Stomach (tissue), 9 donors: ENCODE results near the gene IL1RL1. TPM values are rescaled to one million over a fixed set of nuclear protein-coding genes. Genes with fewer than 3 reads are reported as not detected.

Experiments used
- DNase-seq, 2 donors: peaks; one replicate each; pipeline versions ENCODE4 v3.0.0 to v3.0.0-alpha.2; 2013 to 2019
- H3K27ac ChIP-seq, 5 donors: fragments of 200-600 bp in 4 of 5; sonication (generic) in 4 of 5; one replicate each; pipeline ENCODE4 v1.5.1; 2013 to 2019; ENCODE audit warnings: mild to moderate bottlenecking in 1 of 5, moderate library complexity in 1 of 5
- H3K27me3 ChIP-seq, 3 donors: fragments of 200-600 bp; sonication (generic); one replicate each; pipeline ENCODE4 v1.5.1; 2017 to 2019; ENCODE audit warnings: mixed run types in 1 of 3
- H3K36me3 ChIP-seq, 4 donors: fragments of 200-600 bp; sonication (generic); 1 replicate in 3 of 4; 2 replicates in 1 of 4; pipeline ENCODE4 v1.5.1; 2016 to 2019
- H3K4me1 ChIP-seq, 4 donors: fragments of 200-600 bp; sonication (generic); one replicate each; pipeline ENCODE4 v1.5.1; 2016 to 2019
- H3K4me3 ChIP-seq, 4 donors: fragments of 200-600 bp; sonication (generic) in 3 of 4; one replicate each; pipeline ENCODE4 v1.5.1; 2016 to 2019; ENCODE audit warnings: mild to moderate bottlenecking in 1 of 4
- H3K9me3 ChIP-seq, 4 donors: fragments of 200-600 bp; sonication (generic); one replicate each; pipeline ENCODE4 v1.5.1; 2016 to 2019
- EP300 ChIP-seq: sonication (generic); formaldehyde crosslinking; IDR thresholded peaks from one replicate; pipeline ENCODE4 v1.6.1; 2017; ENCODE audit warnings: antibody characterized with exemption
- POLR2A ChIP-seq, 4 donors: fragments of 450-650 bp; IDR thresholded peaks; one replicate each; pipeline ENCODE4 v1.6.1; 2016; ENCODE audit warnings: antibody characterized with exemption in 4 of 4, control low read depth in 2 of 4, mild to moderate bottlenecking in 1 of 4, moderate library complexity in 1 of 4
- POLR2AphosphoS5 ChIP-seq, 3 donors: sonication (generic); formaldehyde crosslinking; IDR thresholded peaks; one replicate each; pipeline ENCODE4 v1.6.1; 2016; ENCODE audit warnings: antibody characterized with exemption in 3 of 3
- WGBS, 5 donors: extraction: QIAGEN DNeasy Blood & Tissue Kit in 3 of 5; methylation state at CpG; one replicate each; pipeline versions ENCODE4 v1.1.5 to v1.1.7; 2013 to 2018; 5-methylcytosine and 5-hydroxymethylcytosine counted together
- intact Hi-C: fragments of 100-400 bp; cut with DNase I; formaldehyde crosslinking; loops from one replicate; pipeline ENCODE4 v1.15.1; 2023; ENCODE audit warnings: low total_unique reads
- polyA plus RNA-seq, 3 donors: library from polyadenylated mRNA; stranded (reverse); fragments of 200-250 nt; gene quantifications; one replicate each; pipeline ENCODE4 v1.2.3, GENCODE V29; 2013
- total RNA-seq, 5 donors: library from RNA; depleted of rRNA; stranded (reverse); fragments of >200 nt; gene quantifications; one replicate each; pipeline versions ENCODE4 v1.1.0 to v1.2.3, GENCODE V29; 2014 to 2016
- TF ChIP-seq, protein P1 (sequence below), 7 experiments: fragments of 450-650 bp in 4 of 7; fragments of 200-600 bp in 3 of 7; sonication (generic) in 3 of 7; IDR thresholded peaks; one replicate each; pipeline ENCODE4 v1.5.1; 2016 to 2019; ENCODE audit warnings: antibody characterized with exemption in 7 of 7, control low read depth in 2 of 7, mild to moderate bottlenecking in 1 of 7
- donor health status: healthy with polysubstance abuse.
- donor health status: Bipolar disorder and iron deficiency.
- donor health status: healthy.

IL1RL1 gene
- total and polyA plus RNA-seq, 8 donors = 0.29 to 61.7 (median 25.4) TPM

DNA sequence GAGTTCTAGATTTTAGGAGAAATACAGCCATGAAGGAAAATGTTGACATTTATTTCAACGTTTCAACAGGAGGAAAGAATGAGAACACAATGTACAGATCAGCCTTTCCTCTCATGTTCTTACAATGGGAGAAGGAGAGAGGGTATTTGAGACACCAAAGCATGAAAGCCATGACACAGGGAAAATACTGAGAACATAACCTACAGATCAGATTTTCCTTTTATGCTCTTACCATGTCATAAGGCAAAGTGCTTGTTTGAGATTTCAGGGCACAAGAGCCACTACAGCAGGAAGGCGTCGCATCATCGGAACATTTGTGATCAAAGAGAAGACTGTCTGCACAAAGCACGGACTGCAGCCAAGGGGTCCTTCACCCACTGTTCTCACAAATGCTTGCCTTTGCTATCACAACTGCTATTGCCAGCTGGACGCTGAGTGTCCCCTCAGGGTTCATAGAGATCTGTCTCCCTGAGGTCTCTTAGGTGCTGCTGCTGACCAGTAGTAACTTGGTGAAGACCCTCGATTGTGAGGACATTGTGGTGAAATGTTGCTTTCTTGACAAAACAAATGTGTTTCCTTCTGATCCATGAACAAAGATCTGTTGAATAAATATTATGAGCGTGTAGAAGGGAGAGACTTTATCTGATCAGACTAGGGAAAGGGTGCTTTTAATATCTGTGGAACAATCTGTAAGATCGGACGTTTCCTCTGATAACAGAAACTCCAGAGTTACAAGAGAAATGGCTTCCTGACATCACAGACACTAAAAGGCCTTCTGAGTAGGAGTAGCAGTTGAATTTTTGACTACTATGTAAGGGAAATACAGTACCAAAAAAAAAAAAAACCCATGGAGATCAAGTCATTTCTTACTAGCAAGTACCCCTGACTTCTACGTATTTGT lies 6.4 kb upstream of the IL1RL1 start:
- intact Hi-C loops = no loop called here
- H3K4me1 ChIP-seq = no peaks in the 10 kb centered on the region
- no peaks in the 10 kb centered on the region for H3K9me3 ChIP-seq
- TF ChIP-seq POLR2A (IDR thresholded peaks at IDR 0.05) = no peak
- TF ChIP-seq, protein P1, sequence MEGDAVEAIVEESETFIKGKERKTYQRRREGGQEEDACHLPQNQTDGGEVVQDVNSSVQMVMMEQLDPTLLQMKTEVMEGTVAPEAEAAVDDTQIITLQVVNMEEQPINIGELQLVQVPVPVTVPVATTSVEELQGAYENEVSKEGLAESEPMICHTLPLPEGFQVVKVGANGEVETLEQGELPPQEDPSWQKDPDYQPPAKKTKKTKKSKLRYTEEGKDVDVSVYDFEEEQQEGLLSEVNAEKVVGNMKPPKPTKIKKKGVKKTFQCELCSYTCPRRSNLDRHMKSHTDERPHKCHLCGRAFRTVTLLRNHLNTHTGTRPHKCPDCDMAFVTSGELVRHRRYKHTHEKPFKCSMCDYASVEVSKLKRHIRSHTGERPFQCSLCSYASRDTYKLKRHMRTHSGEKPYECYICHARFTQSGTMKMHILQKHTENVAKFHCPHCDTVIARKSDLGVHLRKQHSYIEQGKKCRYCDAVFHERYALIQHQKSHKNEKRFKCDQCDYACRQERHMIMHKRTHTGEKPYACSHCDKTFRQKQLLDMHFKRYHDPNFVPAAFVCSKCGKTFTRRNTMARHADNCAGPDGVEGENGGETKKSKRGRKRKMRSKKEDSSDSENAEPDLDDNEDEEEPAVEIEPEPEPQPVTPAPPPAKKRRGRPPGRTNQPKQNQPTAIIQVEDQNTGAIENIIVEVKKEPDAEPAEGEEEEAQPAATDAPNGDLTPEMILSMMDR (IDR thresholded peaks at IDR 0.05) = no peak
- no peak for TF ChIP-seq EP300
- TF ChIP-seq POLR2AphosphoS5 (IDR thresholded peaks at IDR 0.05) = no peak
- H3K27me3 ChIP-seq = peaks cover 0 to 11% (median 0%) of the 10 kb centered on the region in 3 donors
- H3K27ac ChIP-seq = no peak overlapping the region
- WGBS, 5 donors = 54 to 64% (median 59%) methylated on average over 11 of the region's 11 CpGs
- no peaks in the 10 kb centered on the region for H3K36me3 ChIP-seq
- DNase-seq = no peak
- H3K4me3 ChIP-seq = no peak overlapping the region

DNA sequence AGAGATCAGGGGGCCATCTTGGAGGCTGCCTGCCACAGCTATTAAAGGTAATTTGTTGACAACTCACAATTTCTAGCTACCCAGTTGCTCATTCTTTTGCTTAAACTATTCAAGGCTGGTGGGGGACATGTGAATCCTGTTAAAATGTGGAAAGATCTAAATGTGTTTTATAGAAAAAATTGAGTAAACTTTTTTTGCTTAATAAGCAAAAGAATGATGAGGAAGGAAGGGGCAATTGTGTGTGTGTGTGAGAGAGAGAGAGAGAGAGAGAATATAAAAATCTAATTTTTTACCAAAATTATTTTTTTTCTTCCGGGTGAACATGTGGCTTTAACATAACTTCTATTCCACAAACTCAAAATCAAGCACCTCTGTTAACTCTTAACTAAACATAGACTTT lies 5.2 kb upstream of the IL1RL1 start:
- H3K27ac ChIP-seq = no peak overlapping the region
- H3K4me1 ChIP-seq = no peaks in the 10 kb centered on the region
- no peak for TF ChIP-seq EP300
- TF ChIP-seq POLR2A (IDR thresholded peaks at IDR 0.05) = no peak
- no peak for TF ChIP-seq POLR2AphosphoS5 (IDR thresholded peaks at IDR 0.05)
- TF ChIP-seq, protein P1 (IDR thresholded peaks at IDR 0.05) = no peak
- no peaks in the 10 kb centered on the region for H3K9me3 ChIP-seq
- H3K27me3 ChIP-seq = peaks cover 0 to 11% (median 0%) of the 10 kb centered on the region in 3 donors
- H3K4me3 ChIP-seq = no peak overlapping the region
- intact Hi-C loops = no loop called here
- no peaks in the 10 kb centered on the region for H3K36me3 ChIP-seq
- WGBS, 5 donors = 53 to 77% (median 59%) methylated on average over 1 of the region's 1 CpG
- no peak for DNase-seq

DNA sequence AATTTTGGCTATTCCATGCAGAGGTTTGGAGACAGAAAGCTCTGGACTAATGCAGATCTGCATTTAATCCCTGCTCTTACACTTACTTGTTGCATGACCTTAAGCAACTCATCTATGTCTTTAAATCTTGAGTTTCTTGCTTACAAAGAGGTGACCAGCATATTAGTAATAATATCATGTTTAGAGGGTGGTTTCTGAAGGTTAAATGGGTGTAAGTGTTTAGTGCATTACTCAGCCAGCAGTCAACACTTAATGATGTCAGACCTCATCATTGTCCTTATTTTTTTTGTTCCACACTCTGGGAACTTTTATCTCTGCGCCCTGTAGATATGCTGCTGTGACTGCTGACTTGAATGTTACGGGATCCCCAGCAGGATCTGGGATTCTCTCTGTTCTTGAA lies 1.7 kb downstream of the IL1RL1 start:
- intact Hi-C loops = no loop called here
- TF ChIP-seq POLR2AphosphoS5 (IDR thresholded peaks at IDR 0.05) = no peak
- TF ChIP-seq, protein P1 (IDR thresholded peaks at IDR 0.05) = no peak
- no peak for TF ChIP-seq POLR2A (IDR thresholded peaks at IDR 0.05)
- TF ChIP-seq EP300 = no peak
- WGBS, 5 donors = 75 to 90% (median 79%) methylated on average over 2 of the region's 2 CpGs
- H3K4me3 ChIP-seq = no peak overlapping the region
- no peak for DNase-seq
- H3K9me3 ChIP-seq = no peaks in the 10 kb centered on the region
- peaks cover 0 to 4% (median 0%) of the 10 kb centered on the region in 3 donors for H3K27me3 ChIP-seq
- no peaks in the 10 kb centered on the region for H3K4me1 ChIP-seq
- no peak overlapping the region for H3K27ac ChIP-seq
- no peaks in the 10 kb centered on the region for H3K36me3 ChIP-seq

DNA sequence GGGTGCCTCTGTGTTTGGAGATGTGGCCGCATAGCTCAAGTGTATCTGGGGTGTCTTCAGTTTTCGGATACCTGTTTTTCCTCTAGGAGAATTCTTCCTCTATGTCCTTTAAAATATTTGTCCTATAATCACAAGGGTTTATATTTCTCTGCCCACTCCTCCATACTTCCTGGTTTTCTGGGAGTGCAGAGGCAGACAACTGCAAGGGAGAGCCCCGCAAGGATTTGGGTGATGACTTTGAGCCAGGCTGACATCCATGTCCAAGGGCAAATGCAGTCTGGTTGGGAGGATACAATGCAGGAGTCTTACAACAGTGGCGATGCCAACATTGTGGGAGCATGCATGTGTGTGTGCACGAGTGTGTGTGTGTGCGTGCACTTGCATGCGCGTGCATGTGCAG lies 2.1 kb downstream of the IL1RL1 start:
- Histone ChIP-seq H3K27me3 (no peaks in the 10 kb centered on the region), H3K4me1 (no peaks in the 10 kb centered on the region), H3K36me3 (no peaks in the 10 kb centered on the region), H3K4me3 (peak overlapping the region in 1 of 4 donors; percentile 3), H3K9me3 (no peaks in the 10 kb centered on the region), H3K27ac (no peak overlapping the region)
- WGBS, 5 donors = 80 to 95% (median 85%) methylated on average over 8 of the region's 8 CpGs
- intact Hi-C loops = no loop called here
- DNase-seq = no peak
- TF ChIP-seq POLR2AphosphoS5 (IDR thresholded peaks at IDR 0.05) (no peak), EP300 (no peak), POLR2A (IDR thresholded peaks at IDR 0.05) (no peak)
- TF ChIP-seq, protein P1 (IDR thresholded peaks at IDR 0.05) = no peak
